Keratinocyte (primary cell): ENCODE data around the gene YWHAH.

Experiments used
- CTCF ChIP-seq, 3 experiments: IDR thresholded peaks in 1 of 3; conservative IDR thresholded peaks in 1 of 3; optimal IDR thresholded peaks in 1 of 3; 2 replicates in 2 of 3; 3 replicates in 1 of 3; pipeline versions ENCODE3 to v1.5.1; 2011; ENCODE audit warnings: low read length in 3 of 3, mild to moderate bottlenecking in 3 of 3, moderate library complexity in 2 of 3, control low read depth in 1 of 3, inconsistent platforms in 1 of 3; ENCODE audit not compliant: insufficient read depth in 2 of 3; ENCODE audit errors: extremely low read depth in 1 of 3
- EZH2 ChIP-seq: IDR thresholded peaks from one replicate; pipeline ENCODE4 v1.6.1; 2012; ENCODE audit warnings: inconsistent platforms, mild to moderate bottlenecking, low read length, moderate library complexity

- TF ChIP-seq CTCF (optimal IDR thresholded peaks at IDR 0.05 in 1 of 3, IDR thresholded peaks at IDR 0.05 in 1 of 3, conservative IDR thresholded peaks at IDR 0.05 in 1 of 3; ENCODE audit: extremely low read depth in 1 of 3, insufficient read depth in 2 of 3, low read length in 3 of 3) (no peak), EZH2 (no peak)
These were observed 18.2 kb downstream of the YWHAH start for GRCh38 chr22:31962387-31963125.
